GM12878 (cell line): ENCODE measurements around the gene TUT4. TPM values are rescaled to one million over a fixed set of nuclear protein-coding genes. Genes with fewer than 3 reads are reported as not detected.
A peak's percentile ranks its signal among the peaks of the same experiment; 100 is the strongest.

ENCODE experiments used
- ATAC-seq: fragments of 200-7000 bp; cut with Tn5 transposase; 3 replicates; pipeline ENCODE4 v1.9.1; 2020; ENCODE audit warnings: mild to moderate bottlenecking, moderate library complexity
- BruUV-seq: library from RNA; stranded (reverse); fragments of 400-500 nt; replicated peaks from 2 replicates; lab custom pipeline; 2021; lab: Mats Ljungman, UMichigan
- CTCF ChIA-PET: fragments of 300-600 bp; sonication (Branson Sonifier 250); formaldehyde crosslinking; extraction: SDS; loops from one replicate; lab custom pipeline; 2021; ENCODE audit warnings: inconsistent platforms; lab: Yijun Ruan, JAX
- POLR2A ChIA-PET: fragments of 350-600 bp; formaldehyde crosslinking; extraction: SDS; loops from one replicate; lab custom pipeline; 2021; ENCODE audit warnings: inconsistent platforms; lab: Charles Lee
- RAD21 ChIA-PET: fragments of 300-600 bp; sonication (Branson Sonifier 250); formaldehyde crosslinking; loops from one replicate; lab custom pipeline; 2023; ENCODE audit warnings: antibody characterized with exemption; ENCODE audit not compliant: unreplicated experiment; lab: Charles Lee
- SMC1A ChIA-PET: fragments of 300-600 bp; sonication (Branson Sonifier 250); formaldehyde crosslinking; loops from one replicate; lab custom pipeline; 2023; ENCODE audit not compliant: unreplicated experiment, uncharacterized antibody; lab: Charles Lee
- DNase-seq: peaks from one replicate; pipeline ENCODE4 v3.0.0-alpha.2; 2011; ENCODE audit warnings: low read depth, low spot score
- FAIRE-seq: peaks from 3 replicates; lab custom pipeline; 2011; peaks lifted over from hg19 to GRCh38; lab: Jason Lieb, UNC
- H2AFZ ChIP-seq: 2 replicates; pipeline ENCODE4 v1.6.0; 2011; ENCODE audit warnings: low read depth, low read length, control low read depth; ENCODE audit not compliant: control insufficient read depth
- H3K27ac ChIP-seq: 2 replicates; pipeline ENCODE4 v1.5.1; 2011; ENCODE audit warnings: control low read depth; ENCODE audit not compliant: control insufficient read depth, insufficient read depth
- H3K27me3 ChIP-seq, 2 experiments: replicated peaks in 1 of 2; 2 replicates each; pipeline versions ENCODE4 v1.6.0 to v1.6.1; 2011; ENCODE audit warnings: low read length in 1 of 2; ENCODE audit not compliant: control insufficient read depth in 2 of 2, insufficient read depth in 2 of 2
- H3K36me3 ChIP-seq, 2 experiments: 2 replicates each; pipeline ENCODE4 v1.5.1; 2011; ENCODE audit warnings: low read length in 1 of 2; ENCODE audit not compliant: control insufficient read depth in 2 of 2, insufficient read depth in 2 of 2
- H3K4me1 ChIP-seq: 2 replicates; pipeline ENCODE4 v1.6.1; 2011; ENCODE audit warnings: mild to moderate bottlenecking, low read length, moderate library complexity, mixed read lengths; ENCODE audit not compliant: control insufficient read depth, insufficient read depth
- H3K4me2 ChIP-seq: 2 replicates; pipeline ENCODE4 v1.6.0; 2011; ENCODE audit warnings: control low read depth; ENCODE audit not compliant: control insufficient read depth, insufficient read depth
- H3K4me3 ChIP-seq: fragments of 200-600 bp; sonication (generic); 2 replicates; pipeline ENCODE4 v1.5.1; 2016
- H3K79me2 ChIP-seq: 2 replicates; pipeline ENCODE4 v1.6.0; 2011; ENCODE audit warnings: low read length; ENCODE audit not compliant: control insufficient read depth, insufficient read depth
- H3K9ac ChIP-seq: 2 replicates; pipeline ENCODE4 v1.8.0; 2011; ENCODE audit warnings: low read length, control low read depth, mixed read lengths; ENCODE audit not compliant: control insufficient read depth, insufficient read depth
- H3K9me3 ChIP-seq: replicated peaks from 3 replicates; pipeline ENCODE4 v1.5.1; 2011; ENCODE audit warnings: mild to moderate bottlenecking, low read length; ENCODE audit not compliant: control insufficient read depth, insufficient read depth
- H4K20me1 ChIP-seq: 2 replicates; pipeline ENCODE4 v1.6.0; 2011; ENCODE audit not compliant: control insufficient read depth, insufficient read depth
- BHLHE40 ChIP-seq, 2 experiments: fragments of 450-650 bp in 1 of 2; IDR thresholded peaks; 2 replicates each; pipeline ENCODE4 v1.6.1; 2011 to 2017; ENCODE audit warnings: low read depth in 2 of 2, borderline replicate concordance in 1 of 2, improper control_type of control experiment in 1 of 2, low read length in 1 of 2, mild to moderate bottlenecking in 1 of 2
- CBFB ChIP-seq: IDR thresholded peaks from 2 replicates; pipeline ENCODE4 v1.6.1; 2016; ENCODE audit warnings: antibody characterized with exemption, low read depth
- TAF1 ChIP-seq: IDR thresholded peaks from 2 replicates; pipeline ENCODE4 v1.6.1; 2011; ENCODE audit warnings: mild to moderate bottlenecking, low read depth, low read length, borderline replicate concordance
- TCF3 ChIP-seq: IDR thresholded peaks from 2 replicates; pipeline ENCODE4 v1.6.1; 2012; ENCODE audit warnings: low read depth, mild to moderate bottlenecking, low read length, borderline replicate concordance; ENCODE audit not compliant: insufficient read depth
- YY1 ChIP-seq: IDR thresholded peaks from 2 replicates; pipeline ENCODE4 v1.6.1; 2011; ENCODE audit warnings: low read depth, mild to moderate bottlenecking, low read length
- ZBTB11 ChIP-seq: fragments of 450-650 bp; formaldehyde crosslinking; IDR thresholded peaks from 2 replicates; pipeline ENCODE4 v1.5.0; 2022; ENCODE audit warnings: mild to moderate bottlenecking, missing genetic modification characterization
- ZNF24 ChIP-seq: fragments of 450-650 bp; IDR thresholded peaks from 2 replicates; pipeline ENCODE4 v1.6.1; 2017; ENCODE audit warnings: antibody characterized with exemption, mild to moderate bottlenecking
- WGBS: methylation state at CpG from one replicate; pipeline ENCODE4 v1.1.6; 2016; ENCODE audit warnings: low lambda C conversion rate; ENCODE audit not compliant: insufficient replicate concordance, insufficient coverage; ENCODE audit errors: missing lambda C conversion rate; 5-methylcytosine and 5-hydroxymethylcytosine counted together
- in situ Hi-C: fragments of 300-500 bp; cut with MboI; formaldehyde crosslinking; loops from 9 replicates; pipeline ENCODE4 v1.14.3; 2018; ENCODE audit warnings: mixed read lengths
- intact Hi-C: fragments of 100-400 bp; cut with micrococcal nuclease; formaldehyde crosslinking; loops from one replicate; pipeline ENCODE4 v1.14.2; 2022; ENCODE audit not compliant: unreplicated experiment
- polyA plus RNA-seq, 11 experiments: library from polyadenylated mRNA; depleted of rRNA in 4 of 11; unstranded in 6 of 11; stranded (reverse) in 5 of 11; fragments of >200 nt; fragmentation: Nextera tagmentation in 4 of 11; fragmentation: Illumina TruSeq in 1 of 11; extraction: Ambion mirVana in 4 of 11; extraction: Trizol in 1 of 11; gene quantifications; 1 replicate in 1 of 11; 2 replicates in 10 of 11; pipeline versions ENCODE4 v1.2.1 to v1.2.3, GENCODE V29; 2011 to 2016; ENCODE audit warnings: inconsistent platforms in 2 of 11, missing spikeins in 2 of 11, low read depth in 1 of 11
- total RNA-seq, 4 experiments: library from RNA; depleted of rRNA in 3 of 4; stranded (reverse); fragments of >200 nt in 3 of 4; fragmentation: Illumina TruSeq in 1 of 4; extraction: Trizol in 1 of 4; gene quantifications; 2 replicates each; pipeline versions ENCODE4 v1.2.1 to v1.2.3, GENCODE V29; 2013 to 2021
- TF ChIP-seq, protein P1 (sequence below): IDR thresholded peaks from 2 replicates; pipeline ENCODE4 v1.6.1; 2012; ENCODE audit warnings: improper control_type of control experiment, low read depth, low read length; ENCODE audit not compliant: insufficient replicate concordance

The TUT4 gene
- total and polyA plus RNA-seq, 10 of the 15 experiments (the other 5 are each of a cell fraction or from before 2014, with no cell fraction given), result 9.4 to 40.7 (median 27.6) TPM

DNA sequence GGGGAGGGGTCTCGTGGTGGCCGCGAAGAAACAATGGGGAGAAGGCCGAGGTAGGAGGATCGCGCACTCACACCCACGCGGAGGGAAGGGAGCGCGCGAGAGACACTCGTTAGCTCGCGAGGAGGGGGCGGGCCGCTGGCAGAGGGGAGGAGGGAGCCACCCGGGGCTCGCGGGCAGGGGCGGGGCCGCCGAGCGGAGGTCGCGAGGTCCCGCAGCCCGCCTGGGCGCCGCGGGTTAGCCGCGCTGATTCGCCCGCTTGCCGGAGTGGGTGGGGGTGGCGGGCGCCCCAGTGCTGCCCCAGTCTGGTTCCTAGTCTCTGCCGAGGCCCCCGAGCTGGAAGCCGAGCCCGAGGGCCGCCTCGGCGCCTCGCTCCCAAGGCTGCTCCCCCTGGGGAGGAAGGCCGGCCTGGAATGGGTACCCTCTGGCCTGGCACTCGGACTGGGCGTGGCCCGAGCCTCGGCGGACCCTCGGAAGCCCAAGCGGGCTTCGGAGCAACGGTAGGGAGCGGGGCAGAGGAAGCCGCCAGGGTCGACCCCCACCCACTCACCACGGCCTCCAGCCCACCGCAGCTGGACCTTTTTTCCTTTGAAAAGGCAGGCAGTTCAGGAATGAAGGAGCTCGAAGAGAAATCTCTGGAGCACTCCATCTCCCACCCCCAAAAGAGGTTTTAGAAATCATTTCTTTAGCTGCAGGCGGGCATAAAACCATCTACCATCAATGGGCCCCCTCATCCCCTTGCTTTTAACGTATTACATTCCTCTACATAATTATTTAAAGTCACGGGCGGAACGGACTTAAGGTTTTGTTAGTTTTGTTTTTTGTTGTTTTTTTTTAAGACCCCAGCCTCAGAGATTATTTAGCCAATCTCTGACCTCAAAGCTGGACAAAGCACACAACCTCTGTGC lies 722 bp upstream of the TUT4 start (continued):
- TF ChIP-seq, protein P1, sequence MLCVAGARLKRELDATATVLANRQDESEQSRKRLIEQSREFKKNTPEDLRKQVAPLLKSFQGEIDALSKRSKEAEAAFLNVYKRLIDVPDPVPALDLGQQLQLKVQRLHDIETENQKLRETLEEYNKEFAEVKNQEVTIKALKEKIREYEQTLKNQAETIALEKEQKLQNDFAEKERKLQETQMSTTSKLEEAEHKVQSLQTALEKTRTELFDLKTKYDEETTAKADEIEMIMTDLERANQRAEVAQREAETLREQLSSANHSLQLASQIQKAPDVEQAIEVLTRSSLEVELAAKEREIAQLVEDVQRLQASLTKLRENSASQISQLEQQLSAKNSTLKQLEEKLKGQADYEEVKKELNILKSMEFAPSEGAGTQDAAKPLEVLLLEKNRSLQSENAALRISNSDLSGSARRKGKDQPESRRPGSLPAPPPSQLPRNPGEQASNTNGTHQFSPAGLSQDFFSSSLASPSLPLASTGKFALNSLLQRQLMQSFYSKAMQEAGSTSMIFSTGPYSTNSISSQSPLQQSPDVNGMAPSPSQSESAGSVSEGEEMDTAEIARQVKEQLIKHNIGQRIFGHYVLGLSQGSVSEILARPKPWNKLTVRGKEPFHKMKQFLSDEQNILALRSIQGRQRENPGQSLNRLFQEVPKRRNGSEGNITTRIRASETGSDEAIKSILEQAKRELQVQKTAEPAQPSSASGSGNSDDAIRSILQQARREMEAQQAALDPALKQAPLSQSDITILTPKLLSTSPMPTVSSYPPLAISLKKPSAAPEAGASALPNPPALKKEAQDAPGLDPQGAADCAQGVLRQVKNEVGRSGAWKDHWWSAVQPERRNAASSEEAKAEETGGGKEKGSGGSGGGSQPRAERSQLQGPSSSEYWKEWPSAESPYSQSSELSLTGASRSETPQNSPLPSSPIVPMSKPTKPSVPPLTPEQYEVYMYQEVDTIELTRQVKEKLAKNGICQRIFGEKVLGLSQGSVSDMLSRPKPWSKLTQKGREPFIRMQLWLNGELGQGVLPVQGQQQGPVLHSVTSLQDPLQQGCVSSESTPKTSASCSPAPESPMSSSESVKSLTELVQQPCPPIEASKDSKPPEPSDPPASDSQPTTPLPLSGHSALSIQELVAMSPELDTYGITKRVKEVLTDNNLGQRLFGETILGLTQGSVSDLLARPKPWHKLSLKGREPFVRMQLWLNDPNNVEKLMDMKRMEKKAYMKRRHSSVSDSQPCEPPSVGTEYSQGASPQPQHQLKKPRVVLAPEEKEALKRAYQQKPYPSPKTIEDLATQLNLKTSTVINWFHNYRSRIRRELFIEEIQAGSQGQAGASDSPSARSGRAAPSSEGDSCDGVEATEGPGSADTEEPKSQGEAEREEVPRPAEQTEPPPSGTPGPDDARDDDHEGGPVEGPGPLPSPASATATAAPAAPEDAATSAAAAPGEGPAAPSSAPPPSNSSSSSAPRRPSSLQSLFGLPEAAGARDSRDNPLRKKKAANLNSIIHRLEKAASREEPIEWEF, result no peak
- TF ChIP-seq ZNF24, result 0 out of 2 replicates have a peak, but pooled peaks have one; percentile 40
- 0 out of 2 replicates have a peak, but pooled peaks have one; percentile 35 for TF ChIP-seq TCF3

DNA sequence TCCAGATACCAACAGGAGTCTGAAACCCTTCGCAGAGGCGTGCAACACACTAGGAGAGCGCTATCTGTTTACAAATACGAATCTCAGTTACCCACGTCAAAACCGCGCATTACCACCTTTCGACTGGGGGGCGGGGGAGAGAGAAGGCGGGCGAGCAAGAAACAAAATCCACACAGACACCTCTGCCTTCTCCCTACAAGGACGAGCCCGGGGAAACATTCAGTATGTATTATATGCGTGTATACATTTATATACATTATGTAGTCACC lies 722 bp downstream of the TUT4 start:
- FAIRE-seq, result no peak
- TF ChIP-seq TAF1 (peak; percentile 46; the same call in 1 of the 2 replicates), YY1 (0 out of 2 replicates have a peak, but pooled peaks have one; percentile 33), ZBTB11 (CRISPR knock-in tag) (no peak), CBFB (peak; percentile 48; the same call in 1 of the 2 replicates), BHLHE40 (IDR thresholded peaks at IDR 0.05; ENCODE audit: borderline replicate concordance in 1 of 2, low read depth in 2 of 2, low read length in 1 of 2) (0 out of 4 replicates have a peak, but pooled peaks have one; percentile 8 to 40)

More for the DNA sequence above, 722 bp downstream of the TUT4 start:
- ChIA-PET POLR2A (interaction anchor here (0.8 to 1.1 kb wide), 2 partner anchors 84 kb away, joined by 3 to 6 read pairs; no protein-coding TSS in a partner anchor), SMC1A (interaction anchor here (0.7 to 1.0 kb wide), 2 partner anchors 22 to 84 kb away, joined by 3 to 4 read pairs; no protein-coding TSS in a partner anchor), RAD21 (interaction anchor here (0.8 to 2.1 kb wide), 5 partner anchors 19 to 96 kb away, joined by 3 to 19 read pairs (median 5); no protein-coding TSS in a partner anchor), CTCF (interaction anchor here (0.7 to 1.0 kb wide), 2 partner anchors 23 to 133 kb away, joined by 3 read pairs; no protein-coding TSS in a partner anchor)
- in situ Hi-C loops (no loop called here), intact Hi-C loops (loop anchor here (10.0 kb wide), 1 partner anchor 133 kb away; no protein-coding TSS in a partner anchor)
- peak overlapping the region; percentile 86 for H3K27ac ChIP-seq
- no peaks in the 10 kb centered on the region for H3K36me3 ChIP-seq
- peak overlapping the region; percentile 90 for H3K9ac ChIP-seq
- no peaks in the 10 kb centered on the region; the same call in 1 of the 2 replicates for H4K20me1 ChIP-seq
- H3K79me2 ChIP-seq, result peaks cover 42% of the 10 kb centered on the region
- 0 out of 4 replicates have a peak, but pooled peaks cover 0 to 6% of the 10 kb centered on the region in 2 experiments for H3K27me3 ChIP-seq
- 2% methylated on average over 14 of the region's 14 CpGs for WGBS
- no TSS peak for BruUV-seq
- peaks cover 4% of the 10 kb centered on the region for H3K4me1 ChIP-seq
- no peak for DNase-seq
- ATAC-seq, result peak; percentile 63
- peak overlapping the region; percentile 85 for H2AFZ ChIP-seq
- peak overlapping the region; percentile 73 for H3K4me2 ChIP-seq
- H3K9me3 ChIP-seq, result no peaks in the 10 kb centered on the region; the same call in 1 of the 3 replicates
- peak overlapping the region; percentile 81 for H3K4me3 ChIP-seq
